Brain microvascular endothelial cell (primary cell): ENCODE data around the gene CMTM3.
"Not testable (repeated sequence)": the region's sequence is repeated elsewhere in the genome, so short reads cannot be mapped to it uniquely, and the experiment has no call there.

ENCODE experiments used
- DNase-seq: peaks from one replicate; pipeline ENCODE4 v3.0.0-alpha.2; 2020
- H3K27ac ChIP-seq: fragments of 250-450 bp; sonication (Bioruptor Pico); 2 replicates; pipeline ENCODE4 v1.5.1; 2020; ENCODE audit warnings: mild to moderate bottlenecking, moderate library complexity
- H3K27me3 ChIP-seq: fragments of 250-450 bp; sonication (Bioruptor Pico); replicated peaks from 2 replicates; pipeline ENCODE4 v1.5.1; 2020; ENCODE audit warnings: mild to moderate bottlenecking
- H3K36me3 ChIP-seq: fragments of 250-450 bp; sonication (Bioruptor Pico); replicated peaks from 2 replicates; pipeline ENCODE4 v1.5.1; 2020; ENCODE audit warnings: mild to moderate bottlenecking
- H3K4me3 ChIP-seq: 2 replicates; pipeline ENCODE4 v1.5.1; 2011; ENCODE audit warnings: low read depth, mild to moderate bottlenecking, control low read depth, low read length, moderate library complexity
- CTCF ChIP-seq: IDR thresholded peaks from 2 replicates; pipeline ENCODE4 v1.5.1; 2011; ENCODE audit warnings: low read depth, mild to moderate bottlenecking, moderate library complexity, low read length, control low read depth, inconsistent platforms; ENCODE audit errors: missing control alignments
- in situ Hi-C: cut with HindIII; loops from 2 replicates; pipeline ENCODE4 v1.10.0; 2017; ENCODE audit warnings: low sequenced_read_pairs, low pct_ligation_motif_present

CMTM3 gene

DNA sequence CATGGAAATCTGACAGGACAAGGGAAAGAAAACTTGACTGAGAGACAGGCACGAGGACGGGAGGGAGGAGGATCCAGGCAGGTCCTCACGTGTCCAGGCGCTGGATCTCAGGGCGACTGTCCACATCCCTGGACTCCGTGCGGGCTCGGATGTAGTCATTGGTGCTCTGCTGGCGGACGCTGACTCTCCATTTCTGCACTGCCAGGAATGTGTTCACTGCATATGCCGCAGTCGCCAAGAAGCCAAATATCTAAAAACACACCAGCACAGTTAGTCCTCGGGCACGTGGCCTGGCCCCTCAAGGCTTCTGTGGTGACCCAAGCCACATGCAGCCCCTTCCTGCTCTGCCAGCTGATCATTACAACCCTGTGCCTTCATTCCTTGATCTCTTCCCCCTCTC is 17.5 kb downstream of the CMTM3 start:
- in situ Hi-C loops: no loop called here
- DNase-seq: no peak
- no peaks in the 10 kb centered on the region for H3K36me3 ChIP-seq
- no peak overlapping the region for H3K4me3 ChIP-seq
- TF ChIP-seq CTCF: no peak
- H3K27me3 ChIP-seq: no peaks in the 10 kb centered on the region
- no peak overlapping the region for H3K27ac ChIP-seq

GRCh38 chr16:66622863-66623262 is 18.4 kb downstream of the CMTM3 start:
- no peaks in the 10 kb centered on the region for H3K36me3 ChIP-seq
- no peak overlapping the region for H3K4me3 ChIP-seq
- in situ Hi-C loops: no loop called here
- no peak for DNase-seq
- H3K27me3 ChIP-seq: no peaks in the 10 kb centered on the region
- no peak overlapping the region for H3K27ac ChIP-seq
- TF ChIP-seq CTCF: no peak

DNA sequence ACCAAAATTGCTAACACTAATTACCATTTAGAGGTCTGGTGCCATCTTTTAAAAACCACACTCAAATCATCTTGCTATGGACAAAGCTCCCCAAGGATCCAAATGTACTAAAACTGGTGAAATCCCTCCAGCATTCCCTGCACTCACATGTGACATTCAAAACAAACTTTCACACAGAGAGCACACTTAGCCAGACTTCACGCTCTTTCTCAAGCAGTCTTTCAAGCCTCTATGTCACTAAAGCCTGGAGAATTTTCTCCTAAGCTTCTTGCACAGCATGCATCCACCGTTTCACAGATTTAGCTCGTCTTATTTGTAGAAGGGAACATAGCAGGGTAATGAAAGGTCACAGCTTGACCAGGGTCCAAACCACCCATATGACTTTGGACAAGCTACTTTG is 19.3 kb downstream of the CMTM3 start:
- in situ Hi-C loops: no loop called here
- no peak for TF ChIP-seq CTCF
- no peak overlapping the region for H3K4me3 ChIP-seq
- H3K27ac ChIP-seq: no peak overlapping the region
- H3K36me3 ChIP-seq: no peaks in the 10 kb centered on the region
- no peak for DNase-seq
- H3K27me3 ChIP-seq: no peaks in the 10 kb centered on the region

DNA sequence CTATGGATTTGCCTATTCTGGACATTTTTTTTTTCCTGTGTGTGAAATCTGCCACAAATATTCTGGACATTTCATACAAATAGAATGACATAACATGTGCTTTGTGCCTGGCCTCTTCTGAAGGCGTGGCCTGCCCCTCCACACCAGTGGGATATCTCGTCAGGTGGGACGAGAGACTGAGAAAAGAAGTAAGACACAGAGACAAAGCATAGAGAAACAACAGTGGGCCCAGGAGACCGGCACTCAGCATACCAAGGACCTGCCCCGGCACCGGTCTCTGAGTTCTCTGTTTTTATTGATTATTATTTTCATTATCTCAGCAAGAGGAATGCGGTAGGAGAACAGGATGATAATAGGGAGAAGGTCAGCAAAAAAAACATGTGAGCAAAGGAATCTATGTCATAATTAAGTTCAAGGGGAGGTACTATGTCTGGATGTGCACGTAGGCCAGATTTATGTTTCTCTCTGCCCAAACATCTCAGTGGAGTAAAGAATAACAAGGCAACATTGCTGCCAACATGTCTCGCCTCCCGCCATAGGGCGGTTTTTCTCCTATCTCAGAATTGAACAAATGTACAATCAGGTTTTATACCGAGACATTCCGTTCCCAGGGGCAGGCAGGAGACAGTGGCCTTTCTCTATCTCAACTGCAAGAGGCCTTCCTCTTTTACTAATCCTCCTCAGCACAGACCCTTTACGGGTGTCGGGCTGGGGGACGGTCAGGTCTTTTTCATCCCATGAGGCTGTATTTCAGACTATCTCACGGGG is 23.3 kb downstream of the CMTM3 start:
- H3K27me3 ChIP-seq, H3K27ac ChIP-seq, H3K4me3 ChIP-seq, DNase-seq, in situ Hi-C loops, H3K36me3 ChIP-seq: not testable (repeated sequence)

DNA sequence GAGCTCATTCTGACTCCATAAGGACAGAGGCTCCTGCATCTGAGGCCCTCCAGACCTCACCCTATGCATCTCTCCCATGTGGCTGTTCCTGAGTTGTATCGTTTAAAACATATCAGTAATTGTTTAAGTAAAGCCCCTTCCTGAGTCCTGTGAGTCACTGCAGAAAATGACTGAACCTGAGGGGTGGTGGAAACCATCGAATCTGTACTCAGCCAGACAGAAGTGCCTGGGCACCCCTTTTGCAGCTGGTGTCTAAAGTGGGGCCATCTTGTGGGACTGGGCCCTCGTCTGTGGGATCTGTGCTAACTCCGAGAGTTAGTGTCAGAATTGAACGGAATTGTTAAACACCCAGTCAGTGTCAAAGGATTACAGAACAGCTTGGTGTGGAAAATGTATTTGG is 25.4 kb downstream of the CMTM3 start:
- H3K4me3 ChIP-seq: no peak overlapping the region
- no peak for TF ChIP-seq CTCF
- no peaks in the 10 kb centered on the region for H3K27me3 ChIP-seq
- in situ Hi-C loops: no loop called here
- DNase-seq: no peak
- no peaks in the 10 kb centered on the region for H3K36me3 ChIP-seq
- no peak overlapping the region for H3K27ac ChIP-seq

- H3K27ac ChIP-seq, DNase-seq, in situ Hi-C loops, H3K27me3 ChIP-seq, H3K4me3 ChIP-seq, H3K36me3 ChIP-seq: not testable (repeated sequence)
Measured at GRCh38 chr16:66630561-66631260, 26.2 kb downstream of the CMTM3 start.

GRCh38 chr16:66631558-66631957 is 27.1 kb downstream of the CMTM3 start:
- H3K4me3 ChIP-seq, in situ Hi-C loops, DNase-seq: not testable (repeated sequence)

More at GRCh38 chr16:66631558-66631957, 27.1 kb downstream of the CMTM3 start:
- H3K27me3 ChIP-seq, H3K36me3 ChIP-seq, H3K27ac ChIP-seq: not testable (repeated sequence)
